Activated gamma-delta T cell treated with anti-CD3 and anti-CD28 coated beads, Interleukin-2, amount 50 U/mL, for 16 hours (primary cell): ENCODE data around the gene TRAPPC3.

Experiments
- DNase-seq: peaks from one replicate; pipeline ENCODE4 v3.0.0-alpha.2; 2020; ENCODE audit warnings: low read depth

The TRAPPC3 gene

GRCh38 chr1:36125129-36125991 is 23.9 kb downstream of the TRAPPC3 start, which contains the start of gene COL8A2:
Gene COL8A2 (minus strand): TSS chr1:36125222. CDS start chr1:36100242, 24,980 bp downstream.
- no peak for DNase-seq

GRCh38 chr1:36124404-36125128 is 24.7 kb downstream of the TRAPPC3 start:
- no peak for DNase-seq

- DNase-seq = no peak
These were observed 25.9 kb downstream of the TRAPPC3 start for GRCh38 chr1:36123356-36123755.

GRCh38 chr1:36122062-36123030 is 26.9 kb downstream of the TRAPPC3 start:
- no peak for DNase-seq

- DNase-seq = no peak
These were observed 29.8 kb downstream of the TRAPPC3 start for GRCh38 chr1:36119456-36119855.

GRCh38 chr1:36118447-36119204 is 30.7 kb downstream of the TRAPPC3 start:
- no peak for DNase-seq

- DNase-seq = no peak
These were observed 32.4 kb downstream of the TRAPPC3 start for GRCh38 chr1:36116901-36117300.

- no peak for DNase-seq
These were observed 33.4 kb downstream of the TRAPPC3 start for GRCh38 chr1:36115931-36116330.

- no peak for DNase-seq
These were observed 34.1 kb downstream of the TRAPPC3 start for GRCh38 chr1:36115200-36115669.

GRCh38 chr1:36114371-36114770 is 34.9 kb downstream of the TRAPPC3 start:
- no peak for DNase-seq

- no peak for DNase-seq
These were observed 36.5 kb downstream of the TRAPPC3 start for GRCh38 chr1:36112823-36113222.

GRCh38 chr1:36111151-36111550 is 38.1 kb downstream of the TRAPPC3 start:
- no peak for DNase-seq

GRCh38 chr1:36109041-36109679 is 40.1 kb downstream of the TRAPPC3 start:
- DNase-seq = no peak

GRCh38 chr1:36108314-36108713 is 41.0 kb downstream of the TRAPPC3 start:
- no peak for DNase-seq

GRCh38 chr1:36107394-36107793 is 41.9 kb downstream of the TRAPPC3 start:
- DNase-seq = no peak

GRCh38 chr1:36106269-36106668 is 43.0 kb downstream of the TRAPPC3 start:
- DNase-seq = no peak

- DNase-seq = no peak
These were observed 47.7 kb downstream of the TRAPPC3 start for GRCh38 chr1:36101546-36101945.

GRCh38 chr1:36100376-36100775 is 48.9 kb downstream of the TRAPPC3 start:
- DNase-seq = no peak

GRCh38 chr1:36099681-36100341 is 49.5 kb downstream of the TRAPPC3 start:
- DNase-seq = peak; percentile 68
